A549 treated with AZD9567 at 1 μM for 4 hours (cell line): ENCODE results near the gene ZNF670. TPM values are rescaled to one million over a fixed set of nuclear protein-coding genes. Genes with fewer than 3 reads are reported as not detected.

Source experiments
- total RNA-seq: library from RNA; stranded (reverse); fragments of 200-300 nt; extraction: Qiagen RNA extraction; gene quantifications from 5 replicates; pipeline ENCODE4 v1.2.3, GENCODE V29; 2022; ENCODE audit not compliant: insufficient read depth

The ZNF670 gene
- 3.3 to 4.4 TPM (median 3.6 TPM) in 5 replicates for total RNA-seq

GRCh38 chr1:247078258-247079140 lies at the start of gene ZNF670:
Gene ZNF670 (minus strand): TSS chr1:247078811. CDS start chr1:247078596, 215 bp downstream.

GRCh38 chr1:247103859-247104591 lies 25.4 kb upstream of the ZNF670 start, which contains the start of gene ZNF669:
Gene ZNF669 (minus strand): TSS chr1:247104356. CDS start chr1:247104199, 157 bp downstream.

Other genes with a start within 250 kb of the ZNF670 start
- 28.1 to 43.0 TPM (median 30.7 TPM) in 5 replicates for gene AHCTF1, start 146.9 kb downstream of the ZNF670 start, total RNA-seq
- 2.7 to 7.0 TPM (median 3.1 TPM) in 5 replicates for gene ZNF695, start 70.8 kb downstream of the ZNF670 start, total RNA-seq
- 3.3 to 5.0 TPM (median 4.0 TPM) in 5 replicates for gene ZNF669, start 25.5 kb upstream of the ZNF670 start, total RNA-seq
- 4.8 to 7.0 TPM (median 4.9 TPM) in 5 replicates for gene ZNF124, start 93.2 kb upstream of the ZNF670 start, total RNA-seq
- not detected in 5 replicates for gene VN1R5, start 177.3 kb upstream of the ZNF670 start, total RNA-seq